HFFc6 (cell line): ENCODE measurements around the gene COPZ1. TPM values are rescaled to one million over a fixed set of nuclear protein-coding genes. Genes with fewer than 3 reads are reported as not detected.

Experiments
- DNase-seq: peaks from one replicate; pipeline ENCODE4 v3.0.0-alpha.2; 2018
- H3K27ac Mint-ChIP-seq: 2 replicates; pipeline ENCODE4 v1.8.0; 2020; ENCODE audit warnings: mild to moderate bottlenecking, mixed read lengths
- H3K27me3 Mint-ChIP-seq: 2 replicates; pipeline ENCODE4 v1.8.0; 2021; ENCODE audit warnings: mild to moderate bottlenecking, moderate library complexity, mixed read lengths; ENCODE audit not compliant: insufficient read depth
- H3K36me3 Mint-ChIP-seq: 2 replicates; pipeline ENCODE4 v1.8.0; 2021; ENCODE audit warnings: low read depth, mixed read lengths
- H3K4me1 Mint-ChIP-seq: 2 replicates; pipeline ENCODE4 v1.8.0; 2020; ENCODE audit warnings: low read depth, mixed read lengths
- H3K4me3 Mint-ChIP-seq: 2 replicates; pipeline ENCODE4 v1.8.0; 2020; ENCODE audit warnings: mild to moderate bottlenecking, moderate library complexity, mixed read lengths
- H3K9me3 Mint-ChIP-seq: 2 replicates; pipeline ENCODE4 v1.8.0; 2020; ENCODE audit warnings: mild to moderate bottlenecking, mixed read lengths
- CTCF ChIP-seq: fragments of 200-600 bp; sonication (generic); IDR thresholded peaks from 2 replicates; pipeline ENCODE4 v1.5.0; 2021; ENCODE audit warnings: antibody characterized with exemption, mild to moderate bottlenecking
- total RNA-seq, 6 experiments: library from RNA; stranded (reverse); fragmentation: NEBNext Ultra II Directional; extraction: Animal tissue kit (Norgen Biotek cat#: 25700); gene quantifications; 2 replicates in 1 of 6; 3 replicates in 5 of 6; pipeline ENCODE4 v1.2.3, GENCODE V29; 2021

Gene COPZ1
- total RNA-seq, 6 experiments from 2014 or later, result 178 to 225 (median 200) TPM

DNA sequence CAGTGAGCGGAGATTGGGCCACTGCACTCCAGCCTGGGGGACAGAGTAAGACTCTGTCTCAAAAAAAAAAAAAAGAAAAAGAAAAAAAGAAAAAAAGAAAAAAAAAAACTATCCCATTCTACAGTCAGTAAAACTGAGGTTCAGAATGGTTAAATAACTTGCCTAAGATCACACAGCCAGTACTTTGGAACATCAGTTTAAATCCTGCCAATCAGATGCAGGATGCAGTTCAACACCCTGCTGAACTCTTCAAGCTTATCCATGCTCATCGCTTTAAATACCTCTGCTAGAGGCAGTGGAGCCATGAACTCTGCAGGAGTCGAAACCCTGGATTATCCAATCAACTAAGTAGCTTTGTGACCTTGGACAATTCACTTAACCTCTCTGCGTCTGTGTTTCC lies 56.2 kb downstream of the COPZ1 start:
- Mint-ChIP-seq H3K9me3 (no peaks in the 10 kb centered on the region), H3K4me1 (peaks cover 49% of the 10 kb centered on the region), H3K4me3 (no peak overlapping the region), H3K27ac (no peak overlapping the region; the same call in 1 of the 2 replicates), H3K36me3 (no peaks in the 10 kb centered on the region), H3K27me3 (no peaks in the 10 kb centered on the region)
- TF ChIP-seq CTCF, result no peak
- no peak for DNase-seq

- TF ChIP-seq CTCF, result no peak
- Mint-ChIP-seq H3K9me3 (no peaks in the 10 kb centered on the region), H3K4me1 (peaks cover 68% of the 10 kb centered on the region), H3K36me3 (no peaks in the 10 kb centered on the region), H3K27me3 (no peaks in the 10 kb centered on the region), H3K27ac (peak overlapping the region; percentile 94), H3K4me3 (no peak overlapping the region; the same call in 1 of the 2 replicates)
- peak; percentile 98 for DNase-seq
Measured at GRCh38 chr12:54383041-54383609, 58.2 kb downstream of the COPZ1 start.

DNA sequence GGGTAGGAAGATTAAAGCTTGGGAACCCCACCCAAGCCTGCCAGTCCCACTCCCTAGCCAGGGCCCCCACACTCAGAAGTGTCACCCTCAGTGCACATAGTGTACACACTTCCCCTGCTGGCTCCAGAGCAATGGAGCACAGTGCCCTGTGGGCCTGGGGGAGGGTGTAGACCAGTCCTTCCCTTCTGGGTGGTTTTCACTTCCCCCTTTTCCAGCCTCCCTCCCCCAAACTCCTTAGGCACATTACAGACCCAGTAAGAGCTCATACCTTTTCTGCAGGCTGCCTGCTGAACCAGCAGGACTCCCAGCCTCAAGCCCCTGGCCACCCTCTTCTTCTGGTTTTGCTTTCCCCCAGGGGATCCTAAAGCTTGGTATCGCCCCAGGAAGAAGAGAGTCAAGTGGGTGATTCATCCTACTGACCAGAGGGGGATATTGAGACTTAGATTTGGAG lies 59.7 kb downstream of the COPZ1 start, which contains the start of gene ZNF385A:
Gene ZNF385A (minus strand): TSS at position 143 of the 451 bp plus-strand sequence. CDS start 219 bp downstream, outside the sequence.
- no peak within 1 kb of the TSS for H3K4me3 Mint-ChIP-seq
- DNase-seq, result no peak

DNA sequence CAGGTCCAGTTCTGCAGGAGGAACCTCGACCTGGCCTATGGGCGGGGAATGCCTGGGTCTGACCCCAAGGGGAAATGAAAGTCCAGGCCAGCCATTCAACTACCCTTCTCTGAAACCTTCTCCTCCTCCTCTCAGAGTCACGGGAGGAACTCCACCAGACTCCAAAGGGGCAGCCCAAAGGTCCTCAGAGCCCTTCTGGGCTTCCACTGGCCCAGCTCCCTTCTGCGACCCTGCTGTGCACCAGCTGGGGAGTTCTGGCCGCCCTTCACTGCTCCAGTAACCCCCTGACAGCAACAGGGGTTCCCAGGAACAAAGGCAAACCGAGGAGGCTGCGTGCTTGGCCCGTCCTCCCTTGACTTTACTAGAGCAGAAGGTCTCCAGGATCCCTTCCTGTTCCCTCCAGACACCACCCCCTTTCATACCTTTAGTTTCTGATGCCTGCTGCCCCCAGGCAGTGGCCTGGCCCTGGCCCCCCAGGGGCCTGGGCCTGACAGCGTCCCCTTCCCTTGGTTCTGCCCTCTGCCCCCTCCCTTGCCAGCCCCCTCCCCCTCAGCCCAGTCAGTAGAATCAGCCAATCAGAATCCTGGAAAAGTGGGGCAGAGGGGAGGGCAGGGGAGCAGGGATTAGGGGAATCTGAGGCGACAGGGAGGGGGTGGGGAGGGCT lies 60.5 kb downstream of the COPZ1 start:
- H3K36me3 Mint-ChIP-seq, result no peaks in the 10 kb centered on the region
- no peak overlapping the region for H3K4me3 Mint-ChIP-seq
- H3K27me3 Mint-ChIP-seq, result no peaks in the 10 kb centered on the region; the same call in none of the 2 replicates
- H3K4me1 Mint-ChIP-seq, result peaks cover 59% of the 10 kb centered on the region
- H3K9me3 Mint-ChIP-seq, result no peaks in the 10 kb centered on the region
- H3K27ac Mint-ChIP-seq, result no peak overlapping the region
- no peak for DNase-seq
- no peak for TF ChIP-seq CTCF

More for the DNA sequence above, 59.7 kb downstream of the COPZ1 start, which contains the start of gene ZNF385A:
- H3K9me3 Mint-ChIP-seq, result no peaks in the 10 kb centered on the region
- H3K27me3 Mint-ChIP-seq, result no peaks in the 10 kb centered on the region
- H3K27ac Mint-ChIP-seq, result peak within 1 kb of the TSS; percentile 94
- no peak for TF ChIP-seq CTCF
- no peaks in the 10 kb centered on the region for H3K36me3 Mint-ChIP-seq
- H3K4me1 Mint-ChIP-seq, result peaks cover 63% of the 10 kb centered on the region

GRCh38 chr12:54386403-54387113 lies 61.6 kb downstream of the COPZ1 start:
- H3K4me1 Mint-ChIP-seq, result peaks cover 56% of the 10 kb centered on the region
- H3K4me3 Mint-ChIP-seq, result no peak overlapping the region
- H3K27ac Mint-ChIP-seq, result peak overlapping the region; percentile 38; the same call in 1 of the 2 replicates
- no peak for DNase-seq
- H3K36me3 Mint-ChIP-seq, result no peaks in the 10 kb centered on the region
- no peak for TF ChIP-seq CTCF
- no peaks in the 10 kb centered on the region for H3K9me3 Mint-ChIP-seq
- H3K27me3 Mint-ChIP-seq, result no peaks in the 10 kb centered on the region; the same call in none of the 2 replicates
